ENCODE data around the gene DNAI7.

DNA sequence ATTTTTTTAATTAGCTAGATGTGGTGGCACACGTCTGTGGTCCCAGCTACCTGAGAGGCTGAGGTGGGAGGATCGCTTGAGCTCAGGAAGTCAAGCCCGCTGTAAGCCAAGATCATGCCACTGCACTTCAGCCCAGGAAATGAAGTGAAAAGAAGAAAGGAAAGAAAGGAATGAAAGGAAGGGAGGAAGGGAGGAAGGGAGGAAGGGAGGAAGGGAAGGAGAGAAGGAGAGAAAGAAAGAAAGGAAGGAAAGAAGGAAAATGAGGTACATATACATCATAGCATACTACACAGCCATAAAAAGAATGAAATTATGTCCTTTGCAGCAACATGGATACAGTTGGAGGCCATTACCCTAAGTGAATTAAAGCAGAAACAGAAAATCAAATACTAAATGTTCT lies 12.2 kb downstream of the DNAI7 start:
- TF ChIP-seq, protein P1, sequence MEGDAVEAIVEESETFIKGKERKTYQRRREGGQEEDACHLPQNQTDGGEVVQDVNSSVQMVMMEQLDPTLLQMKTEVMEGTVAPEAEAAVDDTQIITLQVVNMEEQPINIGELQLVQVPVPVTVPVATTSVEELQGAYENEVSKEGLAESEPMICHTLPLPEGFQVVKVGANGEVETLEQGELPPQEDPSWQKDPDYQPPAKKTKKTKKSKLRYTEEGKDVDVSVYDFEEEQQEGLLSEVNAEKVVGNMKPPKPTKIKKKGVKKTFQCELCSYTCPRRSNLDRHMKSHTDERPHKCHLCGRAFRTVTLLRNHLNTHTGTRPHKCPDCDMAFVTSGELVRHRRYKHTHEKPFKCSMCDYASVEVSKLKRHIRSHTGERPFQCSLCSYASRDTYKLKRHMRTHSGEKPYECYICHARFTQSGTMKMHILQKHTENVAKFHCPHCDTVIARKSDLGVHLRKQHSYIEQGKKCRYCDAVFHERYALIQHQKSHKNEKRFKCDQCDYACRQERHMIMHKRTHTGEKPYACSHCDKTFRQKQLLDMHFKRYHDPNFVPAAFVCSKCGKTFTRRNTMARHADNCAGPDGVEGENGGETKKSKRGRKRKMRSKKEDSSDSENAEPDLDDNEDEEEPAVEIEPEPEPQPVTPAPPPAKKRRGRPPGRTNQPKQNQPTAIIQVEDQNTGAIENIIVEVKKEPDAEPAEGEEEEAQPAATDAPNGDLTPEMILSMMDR (conservative IDR thresholded peaks at IDR 0.05; ENCODE audit: low read depth, low read length), result no peak
- no peak for TF ChIP-seq EZH2 (IDR thresholded peaks at IDR 0.05; ENCODE audit: low read length, unreplicated experiment)

All from PC-3 (cell line).